HPDE6-E6E7 (cell line): ENCODE measurements around the gene IGF2R.
A peak's percentile ranks its signal among the peaks of the same experiment; 100 is the strongest.
"Not testable (repeated sequence)": the region's sequence is repeated elsewhere in the genome, so short reads cannot be mapped to it uniquely, and the experiment has no call there.

Experiments used
- DNase-seq: peaks from one replicate; pipeline ENCODE4 v3.0.0; 2011; ENCODE audit warnings: missing footprints; ENCODE audit errors: extremely low spot score

Gene IGF2R

DNA sequence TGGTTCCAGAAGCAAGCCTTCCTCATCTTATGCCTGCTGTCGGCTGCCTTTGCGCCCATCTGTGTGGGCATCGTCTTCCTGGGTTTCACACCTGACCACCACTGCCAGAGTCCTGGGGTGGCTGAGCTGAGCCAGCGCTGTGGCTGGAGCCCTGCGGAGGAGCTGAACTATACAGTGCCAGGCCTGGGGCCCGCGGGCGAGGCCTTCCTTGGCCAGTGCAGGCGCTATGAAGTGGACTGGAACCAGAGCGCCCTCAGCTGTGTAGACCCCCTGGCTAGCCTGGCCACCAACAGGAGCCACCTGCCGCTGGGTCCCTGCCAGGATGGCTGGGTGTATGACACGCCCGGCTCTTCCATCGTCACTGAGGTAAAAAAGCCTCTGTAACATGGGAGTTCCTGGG is 153.1 kb downstream of the IGF2R start:
- DNase-seq: no peak

GRCh38 chr6:160122744-160123143 is 153.9 kb downstream of the IGF2R start:
- DNase-seq: no peak

GRCh38 chr6:160124007-160124406 is 155.1 kb downstream of the IGF2R start:
- DNase-seq: no peak

DNA sequence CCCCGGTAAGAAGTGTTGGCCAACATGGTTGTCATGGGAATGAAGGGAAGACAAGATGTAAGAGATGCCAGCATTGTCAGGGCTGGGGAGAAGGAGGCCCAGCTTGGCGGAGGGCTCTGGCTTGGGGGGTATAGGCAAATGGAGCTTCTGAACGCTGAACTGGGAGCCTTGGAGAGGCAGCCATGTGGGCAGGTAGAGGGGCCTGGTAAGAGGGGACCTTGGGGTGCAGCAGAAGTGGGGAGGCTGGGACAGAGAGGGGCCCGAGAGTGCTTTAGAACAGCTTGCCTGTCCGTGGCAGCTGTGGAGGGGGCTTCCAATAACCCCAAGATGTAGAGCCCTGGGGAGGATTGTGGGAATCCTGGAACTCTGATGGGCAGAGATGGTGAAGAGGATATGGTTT is 155.7 kb downstream of the IGF2R start:
- DNase-seq: no peak

DNA sequence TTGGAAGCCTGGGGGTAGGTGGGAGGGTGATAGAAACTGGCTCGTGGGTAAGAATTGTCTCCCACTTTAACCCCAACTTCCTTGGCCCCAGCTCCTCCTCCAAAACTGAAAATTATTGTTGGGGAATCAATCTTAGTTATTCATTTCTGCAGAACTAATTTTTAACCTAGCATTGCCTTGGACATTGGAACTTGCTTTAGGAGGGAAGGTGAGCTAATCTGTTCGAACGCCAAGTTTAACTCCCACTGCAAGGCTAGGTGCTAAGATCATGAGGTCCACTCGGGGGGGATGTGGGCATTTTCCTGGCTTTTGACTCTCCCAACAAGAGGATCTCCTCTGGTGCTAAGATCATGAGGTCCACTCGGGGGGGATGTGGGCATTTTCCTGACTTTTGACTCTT is 156.2 kb downstream of the IGF2R start:
- not testable (repeated sequence) for DNase-seq

DNA sequence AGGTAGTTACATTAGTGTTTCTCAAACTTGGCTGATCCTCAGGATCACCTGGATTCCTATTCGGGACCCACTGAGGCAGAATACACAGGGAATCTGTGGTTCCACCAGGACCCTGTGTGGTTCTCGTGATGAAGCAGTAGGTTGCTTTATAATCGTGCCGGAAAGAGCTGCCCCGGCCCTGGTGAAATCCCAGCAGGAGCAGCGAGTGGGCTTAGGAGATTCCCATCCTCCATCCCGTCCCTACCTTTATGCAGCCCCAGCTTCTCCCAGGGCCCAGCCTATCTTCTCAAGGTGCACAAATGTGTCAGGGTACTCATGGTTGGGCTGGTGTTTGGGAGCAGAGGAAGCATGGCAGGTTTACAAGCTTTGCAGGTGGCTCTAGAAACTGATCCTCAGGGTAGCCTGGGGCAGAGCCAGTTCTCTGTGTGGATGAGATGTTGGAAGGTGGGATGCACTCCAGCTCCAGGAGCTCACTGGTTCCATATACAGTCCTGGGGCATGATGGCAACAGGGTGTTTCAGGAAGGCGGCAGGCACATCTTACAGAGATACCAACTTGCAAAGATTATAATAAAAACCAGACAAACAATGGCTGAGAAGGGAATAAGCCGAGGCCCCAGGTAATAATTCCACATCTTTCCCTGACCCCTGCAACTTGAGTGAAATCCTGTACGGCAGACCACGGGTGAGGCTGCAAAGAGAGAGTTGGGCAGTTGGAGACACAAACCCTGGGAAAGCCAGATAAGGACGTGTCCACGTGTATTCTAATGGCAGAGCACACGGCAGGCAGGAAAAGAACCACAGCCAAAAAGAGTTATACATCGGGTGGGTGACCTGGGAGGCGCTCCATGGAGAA is 158.6 kb downstream of the IGF2R start:
- DNase-seq: no peak

- DNase-seq: no peak
These were observed 159.3 kb downstream of the IGF2R start for GRCh38 chr6:160128125-160128683.

DNA sequence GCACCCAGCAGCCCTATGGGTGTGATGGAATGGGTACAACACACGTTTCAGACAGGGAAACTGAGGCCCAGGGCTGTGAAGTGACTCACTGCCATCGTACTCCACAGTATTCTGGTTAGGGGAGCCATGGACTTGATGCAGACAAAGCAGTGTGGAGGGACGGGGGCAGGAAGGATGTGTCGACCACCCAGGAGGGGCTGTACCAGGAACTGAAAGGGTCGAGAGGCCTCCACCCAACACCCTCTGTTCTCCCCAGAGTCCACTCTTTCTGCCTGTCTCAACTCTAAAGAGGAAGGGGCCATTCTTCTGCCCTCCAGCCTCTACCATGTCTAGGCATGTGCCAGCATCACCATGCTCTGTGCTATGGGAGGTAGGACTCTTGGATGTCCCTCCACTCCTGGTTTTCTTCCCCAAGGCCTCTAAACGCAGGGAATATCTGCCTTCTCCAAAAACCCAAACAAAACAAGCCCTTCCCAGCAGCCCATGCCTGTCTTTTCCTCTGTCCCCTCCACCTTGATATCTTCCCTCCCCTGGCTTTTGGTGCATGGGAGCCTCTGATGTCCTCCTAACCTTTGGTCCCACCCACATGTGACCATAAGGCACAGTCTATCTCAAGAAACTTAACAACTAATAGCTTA is 160.1 kb downstream of the IGF2R start:
- DNase-seq: no peak

- no peak for DNase-seq
These were observed 161.2 kb downstream of the IGF2R start for GRCh38 chr6:160129881-160130615.

GRCh38 chr6:160130729-160131484 is 162.0 kb downstream of the IGF2R start:
- DNase-seq: no peak

GRCh38 chr6:160131636-160132296 is 162.9 kb downstream of the IGF2R start:
- DNase-seq: no peak

DNA sequence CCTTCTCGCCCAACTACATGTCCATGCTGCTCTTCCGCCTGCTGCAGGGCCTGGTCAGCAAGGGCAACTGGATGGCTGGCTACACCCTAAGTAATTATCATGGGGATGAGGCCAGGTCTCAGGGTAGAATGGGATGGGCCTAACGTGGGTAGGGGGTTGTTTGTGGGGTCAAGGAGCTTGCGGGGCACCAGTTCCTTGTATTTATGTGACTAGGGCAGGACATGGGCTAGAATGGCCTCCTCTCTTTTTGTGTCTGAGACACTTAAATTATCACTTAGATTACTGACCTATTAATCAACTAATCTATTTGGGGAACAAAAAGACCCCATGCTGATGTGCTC is 163.4 kb downstream of the IGF2R start:
- no peak for DNase-seq

GRCh38 chr6:160132776-160133338 is 164.0 kb downstream of the IGF2R start:
- peak; percentile 26 for DNase-seq

DNA sequence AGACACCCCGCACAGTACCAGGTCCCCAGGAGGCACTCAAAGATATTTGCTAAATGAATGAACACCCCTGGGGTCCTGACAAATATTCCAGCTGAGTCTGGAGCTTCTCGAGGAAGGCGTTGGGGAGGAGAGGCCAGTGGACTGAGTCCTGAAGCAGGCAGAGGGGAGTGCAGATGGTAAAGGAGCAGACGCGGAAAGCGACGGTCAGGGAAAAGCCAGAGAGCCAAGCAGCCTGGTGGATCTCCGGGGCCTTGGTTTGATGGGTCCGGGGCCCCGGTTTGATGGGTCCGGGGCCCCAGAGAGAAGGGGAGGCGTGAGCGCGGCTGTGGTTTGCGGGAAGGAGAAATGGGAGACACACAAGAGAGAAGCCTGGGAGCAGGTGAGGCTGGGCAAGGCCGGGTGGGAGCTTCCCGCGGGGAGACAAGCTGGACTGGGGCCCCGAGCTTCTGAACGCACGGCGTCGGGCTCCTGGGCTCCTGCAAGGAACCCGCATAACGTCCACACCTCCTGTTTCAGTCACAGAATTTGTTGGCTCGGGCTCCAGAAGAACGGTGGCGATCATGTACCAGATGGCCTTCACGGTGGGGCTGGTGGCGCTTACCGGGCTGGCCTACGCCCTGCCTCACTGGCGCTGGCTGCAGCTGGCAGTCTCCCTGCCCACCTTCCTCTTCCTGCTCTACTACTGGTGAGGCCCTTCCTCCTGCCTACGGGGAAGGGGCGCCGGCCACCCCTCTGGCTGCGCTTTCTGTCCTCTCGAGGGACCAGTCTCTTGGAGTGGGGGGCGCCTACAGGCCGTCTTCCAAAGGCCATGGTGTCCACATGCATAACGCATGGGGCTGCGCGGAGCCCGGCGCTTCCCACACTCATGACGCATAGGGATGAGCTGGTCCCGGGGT is 164.8 kb downstream of the IGF2R start:
- DNase-seq: no peak

- not testable (repeated sequence) for DNase-seq
These were observed 165.5 kb downstream of the IGF2R start for GRCh38 chr6:160134337-160134751.

DNA sequence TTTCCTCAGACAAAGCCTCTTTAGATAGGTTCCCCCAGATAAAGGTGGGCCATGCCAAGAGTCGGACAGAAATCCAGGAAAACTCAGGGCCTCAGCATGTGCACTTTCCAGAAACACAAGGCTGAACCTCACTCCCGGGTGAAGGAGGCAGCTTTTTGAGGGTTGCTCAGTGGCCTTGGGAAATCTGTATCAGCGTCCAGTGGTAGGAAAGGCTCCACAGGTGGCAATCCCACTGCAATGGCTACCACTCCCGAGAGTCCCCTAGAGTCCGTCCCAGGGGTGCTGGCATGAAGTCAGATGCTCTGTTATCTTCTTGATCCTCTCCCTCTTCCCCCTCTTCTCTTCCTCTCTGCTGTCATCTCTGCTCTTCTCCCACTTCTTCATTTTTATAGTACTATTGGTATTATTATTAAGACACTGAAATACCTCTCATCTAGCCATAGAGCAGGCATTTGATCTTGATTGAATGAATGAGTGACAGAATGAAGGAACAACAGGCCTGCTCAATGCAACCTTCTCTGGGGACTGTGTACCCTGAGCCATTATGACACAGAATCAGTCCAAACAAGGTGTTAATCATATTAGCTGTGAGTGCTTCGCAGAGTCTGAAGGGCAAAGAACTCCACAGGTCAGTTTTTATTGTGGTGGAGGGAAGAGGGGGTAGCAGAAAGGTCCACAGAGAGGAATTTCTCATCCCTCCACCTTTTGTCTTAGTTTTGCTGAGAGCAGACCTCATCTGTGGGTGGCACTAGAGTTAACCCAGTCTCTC is 166.1 kb downstream of the IGF2R start:
- DNase-seq: no peak

DNA sequence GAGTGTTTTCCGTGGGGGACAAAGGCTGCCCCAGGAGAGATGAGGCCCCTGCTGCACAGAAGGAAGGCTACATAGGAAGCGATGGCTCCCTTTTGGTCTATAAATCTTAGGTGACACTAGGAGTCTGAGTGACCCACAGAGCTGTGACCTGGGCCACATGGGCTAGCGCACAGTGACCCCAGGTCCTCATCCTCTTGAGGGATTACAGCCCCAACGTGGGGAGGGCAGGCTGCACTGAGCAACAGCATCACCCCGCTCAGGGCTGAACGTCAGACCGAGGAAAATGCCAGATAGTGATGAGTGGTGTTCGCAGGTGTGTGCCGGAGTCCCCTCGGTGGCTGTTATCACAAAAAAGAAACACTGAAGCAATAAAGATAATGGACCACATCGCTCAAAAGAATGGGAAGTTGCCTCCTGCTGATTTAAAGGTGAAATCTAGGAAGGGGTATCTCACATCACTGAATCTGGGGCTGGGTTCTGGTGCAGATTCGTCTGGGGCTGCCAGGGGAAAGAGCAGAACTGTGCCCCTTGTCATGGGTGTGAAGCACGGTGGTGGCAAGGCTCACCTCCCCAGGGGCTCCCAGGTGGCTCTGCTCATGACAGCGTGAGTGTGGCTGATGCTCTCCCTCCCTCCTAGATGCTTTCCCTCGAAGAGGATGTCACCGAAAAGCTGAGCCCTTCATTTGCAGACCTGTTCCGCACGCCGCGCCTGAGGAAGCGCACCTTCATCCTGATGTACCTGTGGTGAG is 167.2 kb downstream of the IGF2R start:
- no peak for DNase-seq
